K562 treated with DMSO at 1 percent for 24 hours (cell line): ENCODE results near the gene ATF6B. TPM values are rescaled to one million over a fixed set of nuclear protein-coding genes. Genes with fewer than 3 reads are reported as not detected.

Experiments used
- total RNA-seq: library from RNA; unstranded; fragments of 300-600 nt; gene quantifications from 2 replicates; pipeline ENCODE4 v1.2.3, GENCODE V29; 2022; ENCODE audit warnings: low read depth; ENCODE audit not compliant: insufficient read depth

Gene ATF6B
- total RNA-seq = 120 and 121 TPM in 2 replicates

DNA sequence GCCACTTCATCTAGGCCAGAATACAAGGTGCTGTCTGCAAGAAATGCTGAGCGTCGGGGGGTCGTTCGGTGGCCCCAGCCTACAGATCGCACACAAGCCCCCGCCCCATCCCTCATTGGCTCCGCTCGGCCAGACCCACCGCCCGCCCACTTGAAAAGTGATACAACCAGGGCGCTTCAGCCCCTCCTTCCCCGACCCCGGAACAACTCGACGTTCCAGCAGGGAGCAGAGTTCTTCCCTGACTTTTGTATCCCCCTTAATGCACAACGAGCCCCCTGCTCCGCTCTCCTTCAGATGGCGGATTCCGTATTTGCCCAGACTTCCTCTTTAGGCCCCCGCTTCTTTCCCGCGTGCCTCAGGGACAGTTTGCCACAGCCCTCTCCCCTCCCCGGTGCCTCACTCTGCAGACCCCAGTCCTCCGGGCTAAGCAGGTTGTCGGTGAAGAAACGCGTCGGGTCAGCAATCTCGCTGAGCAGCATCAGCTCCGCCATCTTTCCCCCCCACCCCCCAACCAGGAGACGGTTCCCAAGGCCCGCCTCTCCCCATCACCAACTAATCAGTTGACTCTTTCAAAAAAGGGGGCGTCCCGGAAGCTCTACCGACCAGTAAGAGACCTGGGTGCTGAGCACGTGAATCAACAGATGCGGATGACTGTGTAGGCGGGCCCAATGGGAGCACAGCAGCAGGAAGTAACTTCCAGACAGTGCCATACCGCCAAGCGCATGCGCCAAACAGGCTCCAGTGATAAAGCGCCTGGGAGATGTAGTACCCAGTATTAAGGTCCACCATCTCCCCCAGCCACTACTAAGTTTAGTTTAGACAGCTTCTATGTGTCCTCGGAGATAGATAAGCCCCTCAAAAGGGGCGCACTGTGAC, at the start of gene ATF6B:
Gene ATF6B (minus strand): TSS at position 530 of the 876 bp plus-strand sequence. CDS start 39 bp downstream, at position 491.

GRCh38 chr6:32175711-32176475, 47.8 kb upstream of the ATF6B start, which contains the start of gene AGPAT1:
Gene AGPAT1, minus strand, starts transcription at chr6:32176084. Its CDS starts 4,588 bp downstream, at chr6:32171496.

GRCh38 chr6:32164295-32164694, 36.2 kb upstream of the ATF6B start, which contains the start of gene EGFL8:
Gene EGFL8, plus strand, starts transcription at chr6:32164595. Its CDS starts 1,571 bp downstream, at chr6:32166166.

GRCh38 chr6:32153564-32154513, 25.8 kb upstream of the ATF6B start, which contains the start of gene PPT2:
Gene PPT2, plus strand, starts transcription at chr6:32154141. Its CDS starts 454 bp downstream, at chr6:32154595.

DNA sequence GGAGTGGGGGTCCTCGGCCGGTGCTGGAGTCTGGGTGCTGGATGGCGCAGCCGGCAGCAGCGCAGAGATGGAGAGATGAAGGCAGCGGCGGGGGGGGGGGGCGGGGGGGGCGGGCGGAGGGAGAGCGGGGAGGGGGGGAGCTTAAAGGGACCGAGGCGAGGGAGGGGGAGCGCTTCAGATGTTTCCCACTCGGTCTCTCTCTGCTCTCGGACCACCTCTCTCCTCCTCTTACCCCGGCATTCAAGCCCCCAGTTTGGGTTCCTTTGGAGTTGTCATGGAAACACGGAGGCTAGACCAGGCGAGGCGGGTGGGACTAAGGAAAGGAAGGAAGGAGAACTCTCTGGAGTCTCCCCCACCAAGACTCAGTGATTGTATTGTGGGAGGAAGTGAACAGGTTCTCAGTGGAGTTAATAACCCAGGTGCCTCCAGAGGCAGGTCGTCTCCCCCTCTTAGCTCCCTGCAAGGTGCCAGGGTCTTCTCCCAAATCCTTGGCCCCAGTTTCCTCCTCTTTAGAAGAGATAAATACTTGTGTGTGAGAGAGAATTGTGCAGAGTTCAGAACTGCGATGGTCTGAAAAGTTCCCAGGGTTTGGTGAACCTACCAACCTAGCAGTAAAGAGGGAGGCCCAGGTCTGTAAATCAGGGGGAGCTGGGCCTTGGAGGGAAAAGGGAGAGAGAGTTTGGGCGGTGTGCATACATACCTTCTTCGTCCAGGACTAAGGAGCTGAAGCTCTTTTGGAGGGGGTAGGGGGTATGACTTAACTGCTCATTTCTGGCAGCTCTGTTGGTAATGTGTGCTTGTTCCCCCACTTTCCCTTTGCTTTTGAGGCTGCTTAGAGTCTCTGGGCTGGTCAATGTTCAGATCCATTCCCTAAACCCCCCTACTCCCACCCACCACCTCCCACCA, 24.1 kb upstream of the ATF6B start, which contains the start of gene PRRT1:
Gene PRRT1 (minus strand): TSS at position 77 of the 906 bp plus-strand sequence. CDS start 112 bp downstream, outside the sequence.

GRCh38 chr6:32109114-32109764, 18.8 kb downstream of the ATF6B start, which contains the start of gene TNXB:
Gene TNXB, minus strand, starts transcription at chr6:32109338. Its CDS starts 11,140 bp downstream, at chr6:32098198.

Other genes with a start within 250 kb of the ATF6B start
- gene SLC44A4, start 249.2 kb downstream of the ATF6B start, total RNA-seq = 10.9 and 11.4 TPM in 2 replicates
- 93.8 and 95.0 TPM in 2 replicates for gene EHMT2, start 230.5 kb downstream of the ATF6B start, total RNA-seq
- gene ZBTB12, start 226.2 kb downstream of the ATF6B start, total RNA-seq = 8.6 and 11.4 TPM in 2 replicates
- 7.2 and 10.1 TPM in 2 replicates for gene C2, start 200.5 kb downstream of the ATF6B start, total RNA-seq
- gene CFB, start 182.2 kb downstream of the ATF6B start, total RNA-seq = 2.5 and 2.8 TPM in 2 replicates
- gene NELFE, start 169.3 kb downstream of the ATF6B start, total RNA-seq = 120 and 122 TPM in 2 replicates
- gene SKIC2, start 169.1 kb downstream of the ATF6B start, total RNA-seq = 75.7 and 86.4 TPM in 2 replicates
- 23.3 and 24.2 TPM in 2 replicates for gene DXO, start 156.1 kb downstream of the ATF6B start, total RNA-seq
- 4.4 and 5.0 TPM in 2 replicates for gene C4A, start 146.2 kb downstream of the ATF6B start, total RNA-seq
- 3.8 and 7.6 TPM in 2 replicates for gene C4B, start 113.5 kb downstream of the ATF6B start, total RNA-seq
- 0.49 and 1.4 TPM in 2 replicates for gene CYP21A2, start 89.8 kb downstream of the ATF6B start, total RNA-seq
- 23.0 and 27.2 TPM in 2 replicates for gene TNXB, start 18.9 kb downstream of the ATF6B start, total RNA-seq
- 19.9 and 22.7 TPM in 2 replicates for gene FKBPL, start 2.0 kb upstream of the ATF6B start, total RNA-seq
- 7.6 and 8.4 TPM in 2 replicates for gene PRRT1, start 23.7 kb upstream of the ATF6B start, total RNA-seq
- gene PPT2, start 25.9 kb upstream of the ATF6B start, total RNA-seq = 38.4 and 44.1 TPM in 2 replicates
- 10.0 and 12.0 TPM in 2 replicates for gene EGFL8, start 36.3 kb upstream of the ATF6B start, total RNA-seq
- 167 and 178 TPM in 2 replicates for gene AGPAT1, start 47.8 kb upstream of the ATF6B start, total RNA-seq
- gene RNF5, start 50.2 kb upstream of the ATF6B start, total RNA-seq = 253 and 277 TPM in 2 replicates
- gene AGER, start 56.0 kb upstream of the ATF6B start, total RNA-seq = 4.7 and 8.9 TPM in 2 replicates
- 76.1 and 79.7 TPM in 2 replicates for gene PBX2, start 62.0 kb upstream of the ATF6B start, total RNA-seq
- 61.3 and 66.5 TPM in 2 replicates for gene GPSM3, start 64.4 kb upstream of the ATF6B start, total RNA-seq
- 2.8 and 2.9 TPM in 2 replicates for gene NOTCH4, start 95.8 kb upstream of the ATF6B start, total RNA-seq
- not detected in 2 replicates for gene TSBP1, start 243.7 kb upstream of the ATF6B start, total RNA-seq